GM18526 (cell line): Measurements from ENCODE around the gene CYB561D2.

Source experiments
- POLR2A ChIP-seq: IDR thresholded peaks from 3 replicates; pipeline ENCODE4 v1.6.1; 2011; ENCODE audit not compliant: insufficient read length; ENCODE audit errors: extremely low read depth

CYB561D2 gene

DNA sequence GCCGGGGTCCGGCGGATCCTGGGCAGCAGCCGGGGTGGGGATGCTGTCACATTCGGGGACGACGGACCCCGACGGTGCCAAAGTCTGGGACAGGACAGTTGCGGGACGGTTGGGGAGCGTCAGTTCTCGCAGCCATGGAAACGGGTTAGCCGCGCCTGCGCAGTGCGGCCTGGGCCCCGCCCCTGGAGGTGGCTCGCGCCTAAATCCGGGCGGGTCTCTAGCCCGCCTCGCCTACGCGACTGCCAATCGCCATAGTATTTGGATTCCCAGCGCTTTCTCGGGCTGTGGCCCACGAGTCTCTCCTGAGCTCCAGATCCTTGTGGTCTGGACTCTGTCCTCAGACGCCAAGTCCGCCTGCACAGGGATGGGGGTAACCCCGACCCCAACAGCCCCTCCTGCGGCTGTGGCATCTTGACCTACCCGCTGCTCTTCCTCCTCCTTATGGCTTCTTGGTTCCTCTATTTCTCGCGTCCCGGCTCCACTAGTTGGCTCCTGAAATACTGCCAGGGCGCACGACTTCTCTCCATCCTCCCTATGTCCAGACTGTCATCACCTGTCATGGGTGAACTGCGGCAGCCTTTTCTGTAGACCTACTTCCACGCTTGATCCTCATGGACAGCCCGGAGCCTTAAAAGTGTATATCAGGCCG lies 5.0 kb upstream of the CYB561D2 start, which contains the start of gene ZMYND10:
TSS of gene ZMYND10 (minus strand) at position 147 of the 649 bp plus-strand sequence. CDS start 153 bp downstream, outside the sequence.
- TF ChIP-seq POLR2A: no peak

DNA sequence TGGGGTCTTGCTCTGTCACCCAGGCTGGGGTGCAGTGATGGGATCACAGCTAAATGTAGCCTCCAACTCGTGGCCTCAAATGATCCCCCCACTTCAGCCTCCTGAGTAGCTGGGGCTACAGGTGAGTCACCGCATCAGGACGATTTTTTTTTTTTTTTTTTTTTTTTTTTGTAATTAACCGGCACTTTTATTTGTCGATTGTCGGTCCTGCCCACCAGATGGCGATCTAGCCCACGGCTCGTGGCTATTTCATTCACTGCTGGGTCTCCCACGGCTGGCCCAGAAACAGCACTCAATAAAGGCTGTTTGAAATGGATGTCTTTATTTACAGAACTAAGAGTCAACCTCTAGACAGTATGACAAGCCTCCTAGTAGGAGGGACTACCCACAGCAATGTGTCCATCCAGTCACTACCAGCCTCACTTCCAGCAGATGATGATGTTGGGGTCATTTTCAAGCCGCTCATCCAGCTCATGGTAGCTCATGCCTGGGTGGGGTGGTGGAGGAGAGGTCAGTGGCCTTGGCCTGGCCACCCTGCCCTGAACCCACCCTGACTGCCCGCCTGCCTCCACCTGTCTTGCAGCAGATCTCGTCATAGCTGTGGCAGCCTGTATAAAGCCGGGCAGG lies 3.4 kb upstream of the CYB561D2 start:
- TF ChIP-seq POLR2A: no peak

DNA sequence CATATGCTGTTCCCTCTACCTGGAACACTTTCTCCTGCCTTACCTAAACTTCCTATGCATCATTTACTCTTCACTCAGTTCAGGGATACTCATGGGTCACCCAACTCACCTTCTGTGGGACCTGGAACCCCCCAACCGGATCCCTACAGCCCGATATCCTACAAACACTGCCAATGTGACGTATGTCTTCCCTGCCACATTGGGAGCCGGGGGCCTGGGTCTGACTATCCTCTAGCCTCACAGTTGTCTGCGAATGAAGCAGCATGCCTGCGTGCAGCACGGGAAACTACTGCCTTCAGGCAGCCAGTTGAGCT lies 492 bp upstream of the CYB561D2 start:
- no peak for TF ChIP-seq POLR2A

DNA sequence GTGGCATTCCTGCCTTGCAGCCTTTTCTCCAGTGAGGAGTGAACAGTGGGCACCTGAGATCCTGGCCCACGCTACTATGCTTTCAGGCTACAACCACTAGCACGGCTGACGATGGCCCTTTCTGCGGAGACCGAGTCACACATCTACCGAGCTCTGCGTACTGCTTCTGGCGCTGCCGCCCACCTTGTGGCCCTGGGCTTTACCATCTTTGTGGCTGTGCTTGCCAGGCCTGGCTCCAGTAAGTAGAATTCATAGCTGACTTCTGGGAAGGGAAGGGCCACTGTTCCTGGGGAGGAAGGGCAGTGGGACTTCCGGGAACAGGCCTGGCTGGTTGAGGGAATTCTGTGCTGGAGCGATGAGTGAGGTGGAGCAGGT lies 648 bp downstream of the CYB561D2 start:
- TF ChIP-seq POLR2A: no peak

DNA sequence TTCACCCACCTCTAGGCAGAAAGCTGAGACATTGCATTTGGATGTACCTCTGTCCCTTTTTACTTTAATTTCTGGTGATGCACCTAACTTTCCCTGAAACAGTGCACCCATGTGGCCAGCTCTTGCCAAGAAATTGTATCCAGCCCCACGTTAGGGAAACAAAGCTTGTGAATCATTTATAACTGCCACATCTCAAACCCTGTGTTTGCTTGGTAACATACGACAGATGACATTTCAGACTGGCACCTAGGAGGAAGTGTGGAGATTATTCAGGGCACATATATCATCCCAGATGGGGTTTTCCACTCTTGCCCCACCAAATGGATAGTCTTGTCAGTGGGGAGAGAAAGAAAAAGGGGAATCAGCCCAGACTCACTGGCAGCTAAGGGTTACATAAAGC lies 2.1 kb downstream of the CYB561D2 start:
- no peak for TF ChIP-seq POLR2A

DNA sequence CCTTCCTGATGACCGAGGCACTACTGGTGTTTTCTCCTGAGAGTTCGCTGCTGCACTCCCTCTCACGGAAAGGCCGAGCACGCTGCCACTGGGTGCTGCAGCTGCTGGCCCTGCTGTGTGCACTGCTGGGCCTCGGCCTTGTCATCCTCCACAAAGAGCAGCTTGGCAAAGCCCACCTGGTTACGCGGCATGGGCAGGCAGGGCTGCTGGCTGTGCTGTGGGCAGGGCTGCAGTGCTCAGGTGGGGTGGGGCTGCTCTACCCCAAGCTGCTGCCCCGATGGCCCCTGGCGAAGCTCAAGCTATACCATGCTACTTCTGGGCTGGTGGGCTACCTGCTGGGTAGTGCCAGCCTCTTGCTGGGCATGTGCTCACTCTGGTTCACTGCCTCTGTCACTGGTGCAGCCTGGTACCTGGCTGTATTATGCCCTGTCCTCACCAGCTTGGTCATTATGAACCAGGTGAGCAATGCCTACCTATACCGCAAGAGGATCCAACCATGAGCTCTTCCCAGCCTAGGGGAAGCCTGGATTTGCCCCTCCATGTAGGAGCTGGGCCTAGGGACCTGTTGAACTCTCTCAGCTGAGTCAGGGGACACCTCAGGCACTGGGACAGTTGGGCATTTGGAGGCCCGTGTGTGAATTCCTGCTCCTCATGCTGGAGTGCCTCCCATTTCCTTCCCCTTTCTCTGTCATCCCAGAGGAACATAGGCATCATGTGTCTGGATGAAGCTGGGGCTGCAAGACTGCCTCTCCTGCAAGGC lies 2.8 kb downstream of the CYB561D2 start:
- TF ChIP-seq POLR2A: no peak

DNA sequence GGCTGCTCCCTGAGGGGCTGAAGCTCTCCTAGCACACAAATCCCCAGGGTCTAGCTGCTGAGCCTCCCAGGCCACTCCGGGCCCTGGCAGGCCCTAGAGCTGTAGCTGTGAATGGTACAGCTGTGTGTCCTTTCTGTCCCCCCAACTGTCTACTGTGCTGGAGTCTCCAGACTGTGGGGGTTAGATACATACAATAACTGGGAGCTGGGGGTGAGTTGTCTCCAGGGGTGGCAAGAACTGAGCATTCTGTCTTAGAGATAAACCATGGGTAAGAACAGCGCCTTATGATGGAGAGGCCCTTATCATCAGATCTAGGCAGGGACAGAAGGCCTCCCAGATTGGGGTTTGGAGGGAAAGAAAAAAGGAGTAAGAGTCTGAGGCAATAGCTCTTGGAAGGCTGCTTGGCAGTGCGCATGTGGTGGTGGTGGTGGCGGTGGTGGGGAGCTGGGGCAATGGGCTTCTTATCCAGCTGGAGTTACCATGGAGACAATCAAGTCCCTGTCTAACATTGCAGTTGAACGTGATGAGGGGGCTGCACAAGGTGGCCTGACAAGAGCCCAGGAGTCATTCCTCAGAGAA lies 3.6 kb downstream of the CYB561D2 start:
- no peak for TF ChIP-seq POLR2A

DNA sequence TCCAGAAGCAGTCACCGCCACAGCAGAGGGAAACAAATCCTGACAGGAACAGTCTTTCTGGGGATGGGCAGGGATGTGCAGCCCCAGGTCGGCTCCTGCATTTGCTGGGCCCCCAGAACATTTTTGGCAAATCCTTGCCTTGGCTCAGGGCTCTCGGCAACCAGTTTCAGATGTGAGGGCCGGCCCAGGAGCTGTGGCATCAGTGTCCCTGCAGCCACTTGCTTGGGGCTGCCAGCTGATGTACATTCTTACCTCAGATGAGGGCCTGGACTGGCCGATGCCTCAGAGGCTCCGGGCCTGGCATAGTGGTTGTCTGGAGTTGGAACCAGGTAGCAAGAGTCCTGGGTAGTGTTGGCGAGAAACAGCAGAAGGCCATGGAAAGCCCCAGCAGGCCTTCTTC lies 4.2 kb downstream of the CYB561D2 start:
- TF ChIP-seq POLR2A: no peak

DNA sequence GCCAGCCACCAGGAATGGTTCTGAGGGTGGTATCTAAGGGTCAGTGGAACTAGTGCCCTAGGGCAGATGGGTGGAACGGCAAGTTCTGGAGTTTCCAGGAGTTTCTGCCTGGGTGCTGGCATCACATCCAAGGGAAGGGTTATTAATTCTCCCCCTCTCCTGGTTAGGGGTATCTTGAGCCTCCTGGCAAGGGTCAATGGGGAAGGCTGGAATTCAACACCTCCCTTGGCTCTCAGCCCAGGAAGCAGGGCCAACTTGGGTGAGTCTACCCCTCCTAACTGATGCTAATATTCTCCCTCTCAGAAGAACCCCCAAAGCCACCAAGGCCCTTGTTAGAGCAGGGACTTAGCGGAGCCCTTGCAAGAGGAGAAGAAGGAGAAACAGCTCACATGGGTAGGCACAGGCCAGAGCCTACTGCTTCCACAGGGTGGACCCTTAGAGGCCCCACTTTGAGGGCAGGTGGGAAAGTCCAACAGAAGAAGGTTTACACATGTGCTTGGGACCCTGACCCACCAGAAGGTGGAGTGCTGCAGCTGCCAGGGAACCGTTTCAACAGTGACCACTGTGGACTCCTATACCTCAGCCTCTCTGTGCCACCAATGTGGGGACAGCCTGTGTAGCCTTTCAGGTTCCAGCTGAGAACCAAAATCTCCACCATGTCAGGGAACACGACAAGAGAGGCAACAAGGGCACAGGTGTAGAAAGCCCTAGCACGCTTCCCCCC lies 5.3 kb downstream of the CYB561D2 start:
- no peak for TF ChIP-seq POLR2A

DNA sequence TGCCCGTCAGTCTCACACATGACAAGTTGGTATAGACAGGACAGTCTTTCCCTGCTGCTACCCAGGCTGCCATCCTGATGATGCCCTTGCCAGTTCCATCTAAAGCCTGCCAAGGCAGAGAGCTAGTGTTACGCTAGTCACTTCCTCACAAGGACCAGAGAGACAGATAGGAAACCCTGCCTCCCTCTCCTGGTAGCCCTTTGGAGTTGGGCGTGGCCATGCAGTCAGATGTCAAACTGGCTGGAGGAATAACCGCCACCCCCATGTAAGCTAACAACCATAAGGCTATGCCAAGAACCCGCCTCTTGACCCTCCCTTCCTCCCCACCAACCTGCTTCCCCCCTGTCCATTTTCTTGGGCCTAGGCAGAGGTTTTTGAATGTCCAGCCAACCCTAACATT lies 5.9 kb downstream of the CYB561D2 start:
- TF ChIP-seq POLR2A: no peak

DNA sequence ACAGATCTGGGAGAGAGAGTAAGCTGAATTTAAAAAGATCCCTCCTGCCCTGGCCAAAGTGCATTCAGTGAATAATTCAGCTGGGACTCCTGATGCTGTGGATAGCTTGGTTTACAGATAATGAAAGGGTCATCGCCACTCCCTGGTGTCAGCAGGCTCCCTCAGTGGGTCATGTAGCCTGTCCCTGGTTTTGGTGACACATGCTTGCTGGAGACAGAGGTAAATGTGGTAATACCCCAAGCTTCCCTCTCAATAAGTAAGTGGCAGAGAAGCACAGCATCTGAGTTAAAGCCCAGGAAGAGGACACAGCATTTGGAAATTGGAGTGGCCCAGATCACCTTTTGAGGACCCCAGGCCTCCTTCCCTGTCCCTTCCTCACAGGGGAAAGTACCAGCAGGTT lies 6.8 kb downstream of the CYB561D2 start:
- TF ChIP-seq POLR2A: no peak

DNA sequence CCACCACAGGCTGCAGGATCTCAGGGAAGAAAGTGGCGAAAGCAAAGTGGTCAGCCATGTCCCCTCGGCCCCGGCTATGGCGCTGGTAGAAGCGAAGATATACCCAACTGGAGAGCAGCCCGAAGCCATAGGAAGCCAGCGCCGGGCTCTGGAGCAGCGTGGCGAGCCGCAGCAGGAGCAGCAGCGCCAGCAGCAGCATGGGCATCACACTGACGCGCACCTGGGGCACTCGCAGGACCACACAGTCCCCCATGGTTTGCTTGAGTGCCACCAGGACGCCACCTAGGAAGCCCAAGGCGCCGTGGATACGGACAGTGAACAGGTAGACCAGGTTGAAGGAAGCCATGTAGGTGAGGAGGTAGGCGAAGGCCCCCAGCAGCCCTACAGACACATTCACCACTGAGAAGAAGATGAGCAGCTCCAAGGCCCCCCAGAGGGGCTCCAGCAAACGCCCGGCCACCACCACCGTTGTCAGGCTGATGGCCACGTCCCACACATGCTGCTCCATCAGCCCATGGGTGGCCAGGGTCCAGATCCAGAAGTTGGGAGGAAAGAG lies 7.8 kb downstream of the CYB561D2 start:
- TF ChIP-seq POLR2A: no peak

DNA sequence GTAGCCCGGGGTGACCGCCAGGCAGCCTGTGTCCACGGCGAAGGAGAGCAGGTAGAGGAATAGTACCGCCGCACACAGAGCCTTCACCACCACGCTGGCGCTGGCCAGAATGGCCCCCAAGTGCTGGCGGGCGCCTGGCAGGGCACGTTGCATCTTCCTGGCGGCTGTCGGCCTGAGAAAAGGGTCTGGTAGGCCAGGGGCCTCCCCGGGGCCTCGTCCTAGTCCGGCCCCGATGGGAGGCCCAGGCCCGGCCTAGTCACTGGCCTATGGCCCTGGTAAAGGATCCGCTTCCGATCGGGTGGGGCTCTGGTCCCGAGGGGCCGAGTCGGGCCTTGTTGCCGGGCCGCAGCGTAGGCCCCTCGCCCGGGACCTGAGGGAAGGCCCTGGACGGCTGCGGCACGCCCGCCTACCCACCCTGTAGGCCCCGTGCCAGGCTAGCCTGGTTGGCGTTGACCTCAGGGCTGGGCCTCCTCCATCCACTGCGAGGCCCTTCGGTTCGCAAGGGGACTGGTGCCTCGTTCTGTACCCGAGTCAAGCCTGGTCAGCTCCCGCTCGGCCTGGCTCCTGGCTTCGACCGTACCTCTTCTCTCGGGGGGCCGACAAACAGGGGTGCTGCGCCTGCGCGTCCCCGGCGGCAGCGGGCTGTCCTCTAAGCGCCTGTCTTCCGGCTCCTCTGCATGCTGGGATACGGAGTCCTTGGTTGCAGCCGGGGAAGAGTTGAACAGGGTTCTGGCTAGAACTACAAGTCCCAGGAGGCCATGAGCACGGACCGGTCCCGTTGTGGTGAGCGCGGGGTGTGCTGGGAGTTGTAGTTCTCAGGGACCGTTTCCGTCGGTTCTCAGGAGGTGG lies 8.5 kb downstream of the CYB561D2 start, which contains the start of gene TMEM115:
TSS of gene TMEM115 (minus strand) at position 611 of the 849 bp plus-strand sequence. CDS start at position 153, 458 bp downstream.
- TF ChIP-seq POLR2A: peak; percentile 60

DNA sequence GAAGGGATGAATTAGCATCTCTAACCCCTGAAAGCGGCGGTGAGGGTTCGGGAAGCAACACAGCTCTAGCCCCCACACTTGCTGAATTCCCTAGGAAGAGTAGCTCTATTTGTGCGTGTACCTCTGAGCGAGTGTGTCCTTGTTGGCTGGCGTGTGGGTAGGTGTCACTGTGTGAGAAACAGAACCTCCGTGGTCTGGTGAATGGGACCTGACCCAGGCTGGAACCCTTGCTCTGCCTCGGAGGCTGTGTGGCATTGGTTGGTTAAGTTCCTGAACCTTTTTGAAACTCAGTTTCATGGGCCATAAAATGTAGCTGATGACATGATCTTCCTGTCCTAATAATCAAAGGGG lies 9.1 kb downstream of the CYB561D2 start:
- no peak for TF ChIP-seq POLR2A
